Smooth muscle cell (in vitro differentiated cells): ENCODE data around the gene ZC3H7B. TPM values are rescaled to one million over a fixed set of nuclear protein-coding genes. Genes with fewer than 3 reads are reported as not detected.

Experiments
- DNase-seq: peaks from one replicate; lab custom pipeline; 2025; ENCODE audit not compliant: unreplicated experiment; lab: John Stamatoyannopoulos, UW
- H2AFZ ChIP-seq: fragments of 200-600 bp; sonication (generic); 2 replicates; pipeline ENCODE4 v1.6.0; 2016; ENCODE audit warnings: antibody characterized with exemption, low read depth, mild to moderate bottlenecking
- H3F3A ChIP-seq: fragments of 200-600 bp; sonication (generic); 2 replicates; pipeline ENCODE4 v1.6.0; 2017; ENCODE audit warnings: antibody characterized with exemption, low read depth
- H3K27ac ChIP-seq: fragments of 200-600 bp; sonication (generic); 2 replicates; pipeline ENCODE4 v1.5.1; 2016; ENCODE audit warnings: low read depth, mild to moderate bottlenecking
- H3K27me3 ChIP-seq: fragments of 200-600 bp; sonication (generic); 2 replicates; pipeline ENCODE4 v1.6.1; 2016; ENCODE audit warnings: low read depth, mild to moderate bottlenecking
- H3K36me3 ChIP-seq: fragments of 200-600 bp; sonication (generic); 2 replicates; pipeline ENCODE4 v1.5.1; 2016; ENCODE audit warnings: low read depth
- H3K4me1 ChIP-seq: fragments of 200-600 bp; sonication (generic); 2 replicates; pipeline ENCODE4 v1.5.1; 2016; ENCODE audit warnings: low read depth
- H3K4me2 ChIP-seq: fragments of 200-600 bp; sonication (generic); 2 replicates; pipeline ENCODE4 v1.6.0; 2016; ENCODE audit warnings: mild to moderate bottlenecking
- H3K4me3 ChIP-seq: fragments of 200-600 bp; sonication (generic); 2 replicates; pipeline ENCODE4 v1.5.1; 2016; ENCODE audit warnings: mild to moderate bottlenecking
- H3K79me2 ChIP-seq: fragments of 200-600 bp; sonication (generic); 2 replicates; pipeline ENCODE4 v1.6.0; 2016; ENCODE audit warnings: low read depth, mild to moderate bottlenecking
- H3K9ac ChIP-seq: fragments of 200-600 bp; sonication (generic); 2 replicates; pipeline ENCODE4 v1.6.0; 2016; ENCODE audit warnings: low read depth
- H3K9me3 ChIP-seq: fragments of 200-600 bp; sonication (generic); replicated peaks from 2 replicates; pipeline ENCODE4 v1.5.1; 2016; ENCODE audit warnings: low read depth
- H4K20me1 ChIP-seq: fragments of 200-600 bp; sonication (generic); 2 replicates; pipeline ENCODE4 v1.6.0; 2016; ENCODE audit warnings: low read depth
- WGBS: methylation state at CpG from one replicate; pipeline ENCODE4 v1.1.7; 2016; ENCODE audit warnings: low lambda C conversion rate; 5-methylcytosine and 5-hydroxymethylcytosine counted together
- polyA plus RNA-seq: library from polyadenylated mRNA; unstranded; fragments of >200 nt; fragmentation: Nextera tagmentation; extraction: Ambion mirVana; gene quantifications from 2 replicates; pipeline ENCODE4 v1.2.1, GENCODE V29; 2016
- total RNA-seq: library from RNA; depleted of rRNA; stranded (reverse); fragments of >200 nt; gene quantifications from 2 replicates; pipeline ENCODE4 v1.2.3, GENCODE V29; 2014
- TF ChIP-seq, protein P1 (sequence below): fragments of 200-600 bp; sonication (generic); IDR thresholded peaks from 2 replicates; pipeline ENCODE4 v1.5.1; 2017; ENCODE audit warnings: borderline replicate concordance, mild to moderate bottlenecking, antibody characterized with exemption; ENCODE audit not compliant: insufficient read depth, poor library complexity, severe bottlenecking

ZC3H7B gene
- total and polyA plus RNA-seq, 2 experiments from 2014 or later: 3.7 to 20.6 TPM

DNA sequence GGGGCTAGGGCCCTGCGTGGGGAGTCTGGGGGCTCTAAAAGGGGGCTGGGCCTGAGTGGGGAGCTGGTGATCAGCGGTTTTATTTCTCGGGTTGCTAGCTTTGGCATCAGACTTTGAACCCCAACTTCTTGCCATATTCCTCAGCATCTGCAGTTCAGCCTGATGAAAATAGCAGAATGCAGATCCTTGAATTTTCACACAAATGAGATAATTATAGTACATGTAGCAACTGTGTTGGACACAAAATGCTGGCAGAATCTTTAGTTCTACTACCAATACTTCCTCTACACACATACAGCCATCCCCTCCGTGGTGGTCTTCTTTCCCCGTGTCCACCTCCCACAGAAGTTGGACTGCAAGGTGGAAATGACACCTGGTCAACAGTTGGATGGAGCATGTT lies 1.5 kb downstream of the ZC3H7B start:
- H3F3A ChIP-seq: no peaks in the 10 kb centered on the region
- peaks cover 74% of the 10 kb centered on the region for H3K79me2 ChIP-seq
- H3K27ac ChIP-seq: peak overlapping the region; percentile 75
- no peaks in the 10 kb centered on the region for H3K36me3 ChIP-seq
- peak overlapping the region; percentile 89 for H3K9ac ChIP-seq
- peak overlapping the region; percentile 22 for H2AFZ ChIP-seq
- H3K9me3 ChIP-seq: no peaks in the 10 kb centered on the region
- no peaks in the 10 kb centered on the region for H3K27me3 ChIP-seq
- DNase-seq: no peak
- peaks cover 31% of the 10 kb centered on the region for H4K20me1 ChIP-seq
- H3K4me2 ChIP-seq: peak overlapping the region; percentile 99
- H3K4me1 ChIP-seq: peaks cover 10% of the 10 kb centered on the region
- 42% methylated on average over 5 of the region's 5 CpGs for WGBS
- H3K4me3 ChIP-seq: peak overlapping the region; percentile 100
- TF ChIP-seq, protein P1, sequence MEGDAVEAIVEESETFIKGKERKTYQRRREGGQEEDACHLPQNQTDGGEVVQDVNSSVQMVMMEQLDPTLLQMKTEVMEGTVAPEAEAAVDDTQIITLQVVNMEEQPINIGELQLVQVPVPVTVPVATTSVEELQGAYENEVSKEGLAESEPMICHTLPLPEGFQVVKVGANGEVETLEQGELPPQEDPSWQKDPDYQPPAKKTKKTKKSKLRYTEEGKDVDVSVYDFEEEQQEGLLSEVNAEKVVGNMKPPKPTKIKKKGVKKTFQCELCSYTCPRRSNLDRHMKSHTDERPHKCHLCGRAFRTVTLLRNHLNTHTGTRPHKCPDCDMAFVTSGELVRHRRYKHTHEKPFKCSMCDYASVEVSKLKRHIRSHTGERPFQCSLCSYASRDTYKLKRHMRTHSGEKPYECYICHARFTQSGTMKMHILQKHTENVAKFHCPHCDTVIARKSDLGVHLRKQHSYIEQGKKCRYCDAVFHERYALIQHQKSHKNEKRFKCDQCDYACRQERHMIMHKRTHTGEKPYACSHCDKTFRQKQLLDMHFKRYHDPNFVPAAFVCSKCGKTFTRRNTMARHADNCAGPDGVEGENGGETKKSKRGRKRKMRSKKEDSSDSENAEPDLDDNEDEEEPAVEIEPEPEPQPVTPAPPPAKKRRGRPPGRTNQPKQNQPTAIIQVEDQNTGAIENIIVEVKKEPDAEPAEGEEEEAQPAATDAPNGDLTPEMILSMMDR: no peak

DNA sequence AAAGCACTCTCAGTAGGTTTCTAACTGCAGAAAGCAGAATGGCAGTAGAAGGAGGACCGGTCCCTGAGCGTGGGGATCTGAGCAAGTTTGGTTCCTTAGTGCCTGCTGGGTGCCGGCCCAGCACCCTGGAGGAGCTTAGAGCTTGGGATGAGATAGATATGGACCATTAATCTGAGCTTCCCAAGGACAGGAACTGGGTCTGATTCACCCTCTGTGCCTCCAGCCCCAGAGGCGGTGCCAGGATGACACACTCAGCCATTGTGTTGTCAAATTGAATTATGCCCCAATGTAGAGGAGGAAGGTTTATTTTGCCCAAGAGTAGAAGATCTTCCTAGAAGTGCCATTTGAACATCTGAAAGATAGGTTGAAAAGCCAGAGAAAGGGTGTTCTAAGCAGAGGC lies 4.3 kb downstream of the ZC3H7B start:
- H4K20me1 ChIP-seq: peaks cover 54% of the 10 kb centered on the region
- no peaks in the 10 kb centered on the region for H3K9me3 ChIP-seq
- no peaks in the 10 kb centered on the region for H3K27me3 ChIP-seq
- H3K27ac ChIP-seq: no peak overlapping the region
- H3K4me3 ChIP-seq: no peak overlapping the region
- no peak overlapping the region for H3K9ac ChIP-seq
- DNase-seq: no peak
- no peak overlapping the region for H3K4me2 ChIP-seq
- no peak overlapping the region for H2AFZ ChIP-seq
- H3K79me2 ChIP-seq: peaks cover 96% of the 10 kb centered on the region
- no peaks in the 10 kb centered on the region for H3K36me3 ChIP-seq
- TF ChIP-seq, protein P1: no peak
- WGBS: 71% methylated on average over 4 of the region's 4 CpGs
- no peaks in the 10 kb centered on the region for H3F3A ChIP-seq
- H3K4me1 ChIP-seq: peaks cover 10% of the 10 kb centered on the region

DNA sequence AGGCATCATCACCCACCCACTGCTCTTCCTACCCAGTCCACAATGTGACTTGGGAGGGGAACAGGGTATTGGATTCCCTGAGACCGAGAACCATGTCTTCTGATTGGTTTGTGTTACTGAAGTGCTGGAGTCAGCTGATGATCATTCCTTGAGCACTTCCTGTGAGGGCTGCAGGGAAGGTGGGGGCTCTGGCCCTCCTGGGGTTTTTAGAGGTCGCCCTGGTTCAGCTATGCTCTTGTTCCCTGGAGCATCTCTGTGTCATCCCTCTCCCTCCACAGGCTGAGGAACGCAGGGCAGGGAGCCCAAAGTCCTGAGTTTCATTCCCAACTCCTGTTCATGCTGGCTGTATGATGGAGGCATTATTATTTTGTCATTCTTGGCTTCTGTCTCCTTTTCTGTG lies 6.7 kb downstream of the ZC3H7B start:
- no peaks in the 10 kb centered on the region for H3K9me3 ChIP-seq
- H3K79me2 ChIP-seq: peaks cover 93% of the 10 kb centered on the region
- H3K36me3 ChIP-seq: no peaks in the 10 kb centered on the region
- H3K4me3 ChIP-seq: no peak overlapping the region
- H4K20me1 ChIP-seq: peaks cover 76% of the 10 kb centered on the region
- H3K27ac ChIP-seq: no peak overlapping the region
- no peak overlapping the region for H3K4me2 ChIP-seq
- H3K4me1 ChIP-seq: peaks cover 2% of the 10 kb centered on the region
- no peak overlapping the region for H3K9ac ChIP-seq
- DNase-seq: no peak
- 80% methylated on average over 3 of the region's 3 CpGs for WGBS
- H2AFZ ChIP-seq: no peak overlapping the region
- TF ChIP-seq, protein P1: no peak
- H3F3A ChIP-seq: no peaks in the 10 kb centered on the region
- no peaks in the 10 kb centered on the region for H3K27me3 ChIP-seq

DNA sequence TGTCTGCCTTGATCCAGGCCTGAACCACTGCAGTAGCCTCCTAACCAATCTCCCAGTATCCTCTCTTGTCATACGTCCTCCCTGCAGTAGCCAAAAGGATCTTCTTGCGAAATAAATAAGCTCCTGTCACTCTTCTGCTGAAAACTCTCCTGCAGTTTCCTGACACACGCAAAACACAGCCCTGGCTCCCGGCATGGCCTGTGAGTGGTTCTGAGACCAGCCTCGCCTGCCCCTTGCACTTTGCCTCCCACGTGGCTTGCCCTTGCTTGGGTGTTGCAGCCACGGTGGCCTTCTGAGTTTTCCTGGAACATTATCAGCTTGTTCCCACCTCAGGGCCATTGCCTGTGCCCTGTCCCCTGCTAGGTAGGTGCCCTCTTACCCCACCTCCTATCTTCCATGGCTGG lies 7.2 kb downstream of the ZC3H7B start:
- Histone ChIP-seq H3K27ac (no peak overlapping the region), H3K27me3 (no peaks in the 10 kb centered on the region), H3K36me3 (no peaks in the 10 kb centered on the region), H3K4me2 (no peak overlapping the region), H3K4me3 (no peak overlapping the region), H3F3A (no peaks in the 10 kb centered on the region), H3K9ac (no peak overlapping the region), H3K9me3 (no peaks in the 10 kb centered on the region), H3K4me1 (no peaks in the 10 kb centered on the region), H4K20me1 (peaks cover 81% of the 10 kb centered on the region), H2AFZ (no peak overlapping the region), H3K79me2 (peaks cover 93% of the 10 kb centered on the region)
- no peak for DNase-seq
- WGBS: 92% methylated on average over 7 of the region's 7 CpGs
- TF ChIP-seq, protein P1: no peak
